Neural crest cell (in vitro differentiated cells): ENCODE measurements around the gene EPHA5. TPM values are rescaled to one million over a fixed set of nuclear protein-coding genes. Genes with fewer than 3 reads are reported as not detected.

Experiments
- DNase-seq: peaks from one replicate; pipeline ENCODE4 v3.0.0; 2021; ENCODE audit warnings: low read depth, mixed read lengths, low spot score
- H3K27ac Mint-ChIP-seq: one replicate; pipeline ENCODE4 v1.8.0; 2021; ENCODE audit warnings: mild to moderate bottlenecking, mixed read lengths; ENCODE audit not compliant: unreplicated experiment
- H3K27me3 Mint-ChIP-seq: 2 replicates; pipeline ENCODE4 v1.8.0; 2021; ENCODE audit warnings: low read depth, mild to moderate bottlenecking, mixed read lengths
- H3K36me3 Mint-ChIP-seq: 2 replicates; pipeline ENCODE4 v1.8.0; 2021; ENCODE audit warnings: low read depth, mild to moderate bottlenecking, mixed read lengths
- H3K4me1 Mint-ChIP-seq: 2 replicates; pipeline ENCODE4 v1.8.0; 2021; ENCODE audit warnings: mixed read lengths
- H3K4me3 Mint-ChIP-seq: one replicate; pipeline ENCODE4 v1.8.0; 2021; ENCODE audit warnings: mild to moderate bottlenecking, mixed read lengths
- H3K9me3 Mint-ChIP-seq: 2 replicates; pipeline ENCODE4 v1.8.0; 2021; ENCODE audit warnings: mixed read lengths
- total RNA-seq: library from RNA; stranded (reverse); gene quantifications from 2 replicates; pipeline ENCODE4 v1.2.1, GENCODE V29; 2021
- TF ChIP-seq, protein P1 (sequence below): fragments of 200-600 bp; sonication (generic); conservative IDR thresholded peaks from 2 replicates; pipeline ENCODE4 v1.5.0; 2021; ENCODE audit warnings: antibody characterized with exemption, mild to moderate bottlenecking

Gene EPHA5
- total RNA-seq, 1 donor from 2014 or later = 0.07 TPM

DNA sequence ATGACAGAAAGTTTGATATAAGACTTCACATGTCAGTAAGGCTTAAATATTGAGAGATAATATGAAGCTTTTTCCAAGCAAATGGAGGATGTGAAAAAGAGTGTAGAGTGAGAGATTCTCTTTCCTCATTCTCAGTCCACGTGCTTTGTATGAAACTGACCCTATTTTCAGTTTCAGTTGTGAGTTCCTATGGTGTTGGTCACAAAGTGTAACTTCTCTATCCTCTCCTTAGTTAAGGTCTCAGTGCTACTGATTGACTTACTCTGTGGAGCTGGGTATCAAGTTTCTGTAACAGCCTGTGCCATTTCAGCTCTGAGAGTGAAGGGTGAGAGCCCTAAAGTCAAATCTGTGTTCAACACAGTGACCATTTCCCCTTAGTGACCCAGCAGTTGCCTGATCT lies 277.2 kb downstream of the EPHA5 start:
- H3K27ac Mint-ChIP-seq = no peak overlapping the region
- no peak overlapping the region for H3K4me3 Mint-ChIP-seq
- no peaks in the 10 kb centered on the region for H3K4me1 Mint-ChIP-seq
- H3K36me3 Mint-ChIP-seq = no peaks in the 10 kb centered on the region
- no peaks in the 10 kb centered on the region for H3K9me3 Mint-ChIP-seq
- DNase-seq = no peak
- TF ChIP-seq, protein P1, sequence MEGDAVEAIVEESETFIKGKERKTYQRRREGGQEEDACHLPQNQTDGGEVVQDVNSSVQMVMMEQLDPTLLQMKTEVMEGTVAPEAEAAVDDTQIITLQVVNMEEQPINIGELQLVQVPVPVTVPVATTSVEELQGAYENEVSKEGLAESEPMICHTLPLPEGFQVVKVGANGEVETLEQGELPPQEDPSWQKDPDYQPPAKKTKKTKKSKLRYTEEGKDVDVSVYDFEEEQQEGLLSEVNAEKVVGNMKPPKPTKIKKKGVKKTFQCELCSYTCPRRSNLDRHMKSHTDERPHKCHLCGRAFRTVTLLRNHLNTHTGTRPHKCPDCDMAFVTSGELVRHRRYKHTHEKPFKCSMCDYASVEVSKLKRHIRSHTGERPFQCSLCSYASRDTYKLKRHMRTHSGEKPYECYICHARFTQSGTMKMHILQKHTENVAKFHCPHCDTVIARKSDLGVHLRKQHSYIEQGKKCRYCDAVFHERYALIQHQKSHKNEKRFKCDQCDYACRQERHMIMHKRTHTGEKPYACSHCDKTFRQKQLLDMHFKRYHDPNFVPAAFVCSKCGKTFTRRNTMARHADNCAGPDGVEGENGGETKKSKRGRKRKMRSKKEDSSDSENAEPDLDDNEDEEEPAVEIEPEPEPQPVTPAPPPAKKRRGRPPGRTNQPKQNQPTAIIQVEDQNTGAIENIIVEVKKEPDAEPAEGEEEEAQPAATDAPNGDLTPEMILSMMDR = no peak
- no peaks in the 10 kb centered on the region for H3K27me3 Mint-ChIP-seq

DNA sequence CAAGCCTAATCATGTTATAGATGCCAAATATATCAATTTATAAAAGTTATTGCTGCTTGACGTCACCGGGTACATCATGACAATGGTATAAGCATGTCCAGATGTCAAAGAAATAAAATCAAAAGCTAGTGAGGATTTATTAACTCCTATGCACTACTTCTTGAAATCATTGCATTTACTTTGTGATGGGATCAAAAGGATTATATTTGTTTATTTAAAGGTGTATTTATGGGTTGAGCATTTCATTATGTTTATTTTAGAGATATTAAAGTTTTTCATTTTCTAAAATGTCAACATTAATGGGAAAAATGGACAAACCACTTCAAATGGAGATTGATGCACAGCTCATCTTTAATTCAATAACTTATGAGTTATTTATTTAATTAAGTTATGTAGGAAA lies 277.8 kb downstream of the EPHA5 start:
- Mint-ChIP-seq H3K27ac (no peak overlapping the region), H3K9me3 (no peaks in the 10 kb centered on the region), H3K4me3 (no peak overlapping the region), H3K4me1 (no peaks in the 10 kb centered on the region), H3K36me3 (no peaks in the 10 kb centered on the region), H3K27me3 (no peaks in the 10 kb centered on the region)
- DNase-seq = no peak
- TF ChIP-seq, protein P1 = no peak

DNA sequence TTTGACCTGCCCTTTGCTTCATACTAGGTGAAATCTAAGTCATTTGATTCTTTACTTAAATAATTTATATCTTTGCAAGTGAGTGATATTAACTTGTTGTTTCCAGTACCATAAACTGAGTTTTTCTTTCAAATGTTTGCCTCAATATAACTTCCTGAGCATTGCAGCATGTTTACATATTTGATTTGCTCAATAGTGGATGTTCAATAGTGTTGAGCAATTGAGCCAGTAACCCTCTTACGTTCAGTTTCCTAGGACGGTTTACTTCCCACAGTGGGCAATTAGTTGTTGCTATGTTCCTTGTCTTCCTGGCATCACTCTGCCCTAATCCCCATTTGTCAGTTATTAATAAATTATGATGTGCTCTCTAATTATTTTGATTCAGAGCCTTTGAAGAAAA lies 278.5 kb downstream of the EPHA5 start:
- TF ChIP-seq, protein P1 = no peak
- Mint-ChIP-seq H3K27ac (no peak overlapping the region), H3K27me3 (no peaks in the 10 kb centered on the region), H3K4me3 (no peak overlapping the region), H3K9me3 (no peaks in the 10 kb centered on the region), H3K4me1 (no peaks in the 10 kb centered on the region), H3K36me3 (no peaks in the 10 kb centered on the region)
- no peak for DNase-seq

DNA sequence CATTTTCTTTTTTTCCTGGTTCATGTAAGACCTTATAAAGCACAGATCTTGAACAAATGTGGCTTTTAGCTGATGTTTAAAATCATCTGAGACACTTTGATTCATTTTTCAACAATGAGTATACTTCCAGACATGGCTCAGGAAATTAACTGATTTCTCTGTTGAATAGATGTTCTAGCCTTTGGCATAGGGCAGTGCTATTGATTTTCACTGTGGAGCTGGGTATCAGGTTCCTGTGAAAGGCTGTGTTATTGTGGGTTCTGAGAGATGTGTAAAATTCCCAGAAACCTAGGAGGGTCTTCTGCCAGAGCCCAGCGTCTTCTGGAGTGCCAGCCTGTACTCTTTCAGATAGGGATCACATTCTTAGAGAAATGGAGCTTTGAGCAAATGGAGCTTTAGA lies 278.9 kb downstream of the EPHA5 start:
- Mint-ChIP-seq H3K9me3 (no peaks in the 10 kb centered on the region), H3K4me1 (no peaks in the 10 kb centered on the region), H3K36me3 (no peaks in the 10 kb centered on the region), H3K27ac (no peak overlapping the region), H3K27me3 (no peaks in the 10 kb centered on the region), H3K4me3 (no peak overlapping the region)
- TF ChIP-seq, protein P1 = no peak
- DNase-seq = no peak

DNA sequence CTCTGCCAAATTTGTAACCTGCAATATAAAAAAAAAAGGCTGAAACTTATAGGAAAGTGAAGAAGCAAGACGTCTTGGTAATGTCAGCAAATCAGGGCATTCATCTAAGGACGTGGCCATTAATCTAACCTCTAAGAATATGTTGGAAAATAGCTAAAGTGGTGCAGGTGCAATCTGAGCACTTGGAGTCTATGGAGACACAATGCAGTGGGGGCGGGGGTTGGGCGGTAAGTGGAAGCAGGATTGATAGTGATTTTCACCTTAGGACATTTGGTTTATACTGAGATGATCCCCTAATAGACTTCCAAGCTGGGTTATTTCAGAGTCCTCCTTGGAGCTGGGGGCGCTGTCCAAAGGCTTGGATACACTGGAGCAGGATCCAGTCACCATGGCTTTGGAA lies 283.4 kb downstream of the EPHA5 start:
- no peak for DNase-seq
- H3K4me3 Mint-ChIP-seq = no peak overlapping the region
- H3K27me3 Mint-ChIP-seq = no peaks in the 10 kb centered on the region
- no peaks in the 10 kb centered on the region for H3K9me3 Mint-ChIP-seq
- H3K4me1 Mint-ChIP-seq = no peaks in the 10 kb centered on the region
- TF ChIP-seq, protein P1 = no peak
- H3K36me3 Mint-ChIP-seq = no peaks in the 10 kb centered on the region
- no peak overlapping the region for H3K27ac Mint-ChIP-seq
